SK-N-MC (cell line): ENCODE measurements around the gene VWA1.

ENCODE experiments used
- EZH2 ChIP-seq: fragments of 200-600 bp; sonication (generic); IDR thresholded peaks from one replicate; pipeline ENCODE4 v1.6.1; 2017; ENCODE audit warnings: antibody characterized with exemption
- POLR2AphosphoS5 ChIP-seq: IDR thresholded peaks from 2 replicates; pipeline ENCODE4 v1.6.1; 2012; ENCODE audit warnings: mild to moderate bottlenecking, low read depth, low read length, borderline replicate concordance

DNA sequence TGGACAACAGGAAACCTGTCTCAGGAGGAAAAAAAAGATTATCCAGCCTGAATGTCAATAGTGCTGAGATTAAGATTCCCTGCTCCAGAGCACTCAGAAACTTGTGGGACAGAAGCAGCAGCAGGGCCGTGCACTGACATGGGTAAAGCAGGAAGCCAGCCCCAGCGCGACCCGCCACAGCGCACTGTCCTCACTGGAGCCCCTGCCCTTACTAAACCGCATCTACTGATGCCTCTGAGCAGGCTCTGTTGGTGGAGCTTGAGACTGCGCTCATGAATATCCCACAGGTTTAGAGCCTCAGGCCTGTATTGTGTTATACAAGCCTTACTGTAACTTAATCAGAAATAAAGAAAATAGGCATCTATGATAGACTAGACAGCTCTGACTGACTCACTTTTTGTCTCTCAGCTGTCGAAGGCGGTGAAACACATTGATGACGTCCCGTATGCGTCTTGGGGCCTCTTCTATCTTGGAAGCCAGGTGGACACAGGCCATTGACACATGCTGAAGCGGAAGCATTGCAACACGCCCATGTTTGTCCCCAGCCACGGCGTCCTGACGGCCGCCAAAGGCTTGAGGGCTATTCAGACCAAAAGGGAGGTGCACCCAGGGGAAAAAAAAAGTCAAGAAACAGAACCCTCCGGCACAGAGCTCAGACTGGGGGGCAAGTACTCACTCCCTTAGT, 37.5 kb upstream of the VWA1 start:
- no peak for TF ChIP-seq EZH2
- TF ChIP-seq POLR2AphosphoS5: no peak
